ENCODE results near the gene TTC13. TPM values are rescaled to one million over a fixed set of nuclear protein-coding genes. Genes with fewer than 3 reads are reported as not detected.

The TTC13 gene
- total and polyA plus RNA-seq, 4 experiments from 2014 or later, result 11.7 to 54.5 (median 28.6) TPM

DNA sequence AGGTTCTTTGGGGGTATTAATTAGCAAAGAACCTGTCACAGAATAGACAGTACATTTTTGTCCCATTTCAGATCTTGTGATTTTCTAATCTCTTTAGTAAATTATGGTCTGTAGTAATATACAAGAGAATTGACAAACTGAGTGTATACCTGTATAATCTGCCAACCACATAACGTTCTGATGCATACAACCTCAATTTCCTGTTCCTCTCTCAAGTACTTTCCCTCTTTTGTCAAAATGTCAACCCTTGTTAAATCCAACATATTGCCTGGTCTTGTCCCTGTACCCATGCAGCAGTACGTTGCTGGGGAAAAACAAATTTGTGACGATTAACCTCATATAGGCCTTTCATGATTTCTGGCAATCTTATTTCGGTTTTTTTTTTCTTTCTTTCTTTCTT is 1.3 kb upstream of the TTC13 start:
- POLR2A ChIA-PET (ENCODE audit: partially characterized antibody), result interaction anchor here (0.7 to 3.1 kb wide), 5 partner anchors 11 to 442 kb away, joined by 3 to 15 read pairs (median 4); no protein-coding TSS in a partner anchor
- Mint-ChIP-seq H3K36me3 (peaks cover 7 to 32% of the 10 kb centered on the region in 2 donors), H3K4me3 (peak overlapping the region in 6 of 8 donors; percentile 93 to 98 (median 97)), H3K9me3 (no peaks in the 10 kb centered on the region), H3K27me3 (no peaks in the 10 kb centered on the region), H3K27ac (peak overlapping the region in 3 of 7 donors; percentile 90 to 97 (median 96)), H3K4me1 (peaks cover 24 to 34% (median 32%) of the 10 kb centered on the region in 4 donors)
- no peaks in the 10 kb centered on the region for H3K27me3 ChIP-seq (ENCODE audit: insufficient read depth, low read length)
- peak overlapping the region in 1 of 2 donors; percentile 86 for H3K4me3 ChIP-seq (ENCODE audit: low read length in 2 of 2)
- peak overlapping the region; percentile 69 for H3K27ac ChIP-seq (ENCODE audit: low read depth, low read length)
- no peaks in the 10 kb centered on the region for H3K9me3 ChIP-seq (ENCODE audit: control insufficient read depth in 1 of 2, low read length in 2 of 2)
- CTCF ChIA-PET (ENCODE audit: partially characterized antibody), result interaction anchor here (1.1 to 2.0 kb wide), 9 partner anchors 9 to 229 kb away, joined by 3 to 19 read pairs (median 8); no protein-coding TSS in a partner anchor
- intact Hi-C loops (cut with micrococcal nuclease), result loop anchor here (1.0 to 5.0 kb wide), 7 partner anchors 43 to 442 kb away; partner anchors contain the start of genes COG2, EGLN1 and SPRTN
- peak in 4 of 5 donors; percentile 21 to 34 (median 28) for DNase-seq
- H3K4me1 ChIP-seq (ENCODE audit: insufficient read depth, low read length), result peaks cover 47% of the 10 kb centered on the region
- H3K36me3 ChIP-seq (ENCODE audit: insufficient read depth, low read length), result peaks cover 7% of the 10 kb centered on the region

DNA sequence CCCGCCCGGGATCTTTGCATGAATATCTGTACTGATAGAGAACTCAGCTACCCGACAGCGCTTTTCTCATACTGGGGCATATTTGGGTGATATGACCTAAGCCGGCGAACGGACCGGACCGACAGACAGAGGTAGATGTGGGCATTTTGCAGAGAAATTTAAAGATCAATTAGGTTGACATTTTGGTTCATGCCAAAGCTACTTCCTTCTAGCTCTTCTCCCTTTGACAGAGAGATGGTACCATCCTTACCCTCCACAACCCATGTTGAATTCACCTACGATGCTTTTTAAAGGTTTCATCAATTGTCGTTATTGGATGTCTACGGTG is 692 bp upstream of the TTC13 start:
- Histone ChIP-seq H3K4me1 (ENCODE audit: insufficient read depth, low read length) (peaks cover 53% of the 10 kb centered on the region), H3K27ac (ENCODE audit: low read depth, low read length) (peak overlapping the region; percentile 69), H3K27me3 (ENCODE audit: insufficient read depth, low read length) (no peaks in the 10 kb centered on the region), H3K4me3 (ENCODE audit: low read length in 2 of 2) (peak overlapping the region; percentile 48 to 86), H3K9me3 (ENCODE audit: control insufficient read depth in 1 of 2, low read length in 2 of 2) (no peaks in the 10 kb centered on the region), H3K36me3 (ENCODE audit: insufficient read depth, low read length) (peaks cover 7% of the 10 kb centered on the region)
- intact Hi-C loops (cut with micrococcal nuclease), result loop anchor here (1.0 to 5.0 kb wide), 7 partner anchors 42 to 443 kb away; partner anchors contain the start of genes COG2, EGLN1 and SPRTN
- H3K36me3 Mint-ChIP-seq, result peaks cover 7 to 32% of the 10 kb centered on the region in 2 donors
- no peaks in the 10 kb centered on the region for H3K9me3 Mint-ChIP-seq
- peaks cover 28 to 38% (median 34%) of the 10 kb centered on the region in 4 donors for H3K4me1 Mint-ChIP-seq
- ChIA-PET CTCF (ENCODE audit: partially characterized antibody) (interaction anchor here (0.8 to 2.1 kb wide), 14 partner anchors 9 to 338 kb away, joined by 3 to 19 read pairs (median 6); partner anchors contain the start of gene COG2), POLR2A (ENCODE audit: partially characterized antibody) (interaction anchor here (0.6 to 3.1 kb wide), 10 partner anchors 10 to 442 kb away, joined by 3 to 15 read pairs (median 4); partner anchors contain the start of genes COG2, FAM89A and GNPAT)
- H3K27ac Mint-ChIP-seq, result peak overlapping the region in 3 of 7 donors; percentile 90 to 97 (median 96)
- no peaks in the 10 kb centered on the region for H3K27me3 Mint-ChIP-seq
- DNase-seq, result no peak
- H3K4me3 Mint-ChIP-seq, result peak overlapping the region in 6 of 8 donors; percentile 93 to 98 (median 97)

DNA sequence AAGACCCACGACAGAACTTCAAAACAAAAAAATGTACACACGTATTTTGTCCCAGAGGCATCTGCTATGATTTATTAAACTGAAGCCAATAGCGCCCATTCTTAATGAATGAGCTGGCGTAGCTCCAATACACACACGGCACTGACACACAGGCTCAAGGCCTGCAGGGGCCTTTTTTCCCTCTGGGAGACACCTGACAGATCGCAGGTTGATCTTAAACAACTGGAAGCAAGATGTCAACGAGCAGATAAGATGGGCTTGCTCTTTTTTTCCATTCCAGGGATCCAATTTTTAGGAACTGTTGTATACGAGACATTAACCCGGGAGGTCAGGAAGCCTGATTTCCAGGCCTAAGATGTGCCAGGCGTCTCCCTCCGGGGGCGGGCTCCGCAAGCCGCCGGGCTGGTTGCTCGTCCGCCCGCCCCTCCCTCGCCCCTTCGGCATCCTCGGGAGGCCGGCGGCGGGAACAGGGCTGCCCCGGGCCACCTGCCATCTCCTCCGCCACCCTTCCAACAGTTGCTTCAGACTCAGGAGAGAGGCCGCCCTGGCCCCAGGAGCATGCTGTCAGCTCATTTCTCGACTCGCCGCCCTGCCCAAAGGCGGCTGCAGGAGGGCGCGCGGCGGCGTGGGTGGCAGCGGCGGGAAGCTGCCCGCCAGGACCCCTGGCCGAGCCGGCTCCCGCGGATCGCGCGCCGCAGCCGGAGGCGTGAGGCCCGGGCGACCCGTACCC is 735 bp downstream of the TTC13 start:
- peaks cover 7 to 29% of the 10 kb centered on the region in 2 donors for H3K36me3 Mint-ChIP-seq
- intact Hi-C loops (cut with micrococcal nuclease), result loop anchor here (1.0 to 5.0 kb wide), 8 partner anchors 41 to 550 kb away; partner anchors contain the start of genes EGLN1, FAM89A, GNPAT and SPRTN
- peak overlapping the region; percentile 66 to 86 for H3K4me3 ChIP-seq (ENCODE audit: low read length in 2 of 2)
- H3K36me3 ChIP-seq (ENCODE audit: insufficient read depth, low read length), result peaks cover 7% of the 10 kb centered on the region
- H3K27me3 ChIP-seq (ENCODE audit: insufficient read depth, low read length), result no peaks in the 10 kb centered on the region
- H3K27me3 Mint-ChIP-seq, result no peaks in the 10 kb centered on the region
- ChIA-PET CTCF (ENCODE audit: partially characterized antibody) (interaction anchor here (0.6 to 2.1 kb wide), 12 partner anchors 45 to 335 kb away, joined by 4 to 19 read pairs (median 6); partner anchors contain the start of gene COG2), POLR2A (ENCODE audit: partially characterized antibody) (interaction anchor here (1.0 to 3.1 kb wide), 10 partner anchors 9 to 360 kb away, joined by 3 to 15 read pairs (median 4); partner anchors contain the start of genes COG2, EXOC8, FAM89A and SPRTN)
- DNase-seq, result peak in 2 of 5 donors; percentile 24 to 58
- H3K27ac Mint-ChIP-seq, result peak overlapping the region; percentile 92 to 100 (median 97)
- peak overlapping the region; percentile 91 to 100 (median 96) for H3K4me3 Mint-ChIP-seq
- peaks cover 67% of the 10 kb centered on the region for H3K4me1 ChIP-seq (ENCODE audit: insufficient read depth, low read length)
- no peaks in the 10 kb centered on the region for H3K9me3 ChIP-seq (ENCODE audit: control insufficient read depth in 1 of 2, low read length in 2 of 2)
- H3K27ac ChIP-seq (ENCODE audit: low read depth, low read length), result peak overlapping the region; percentile 69
- no peaks in the 10 kb centered on the region for H3K9me3 Mint-ChIP-seq
- peaks cover 42 to 47% (median 43%) of the 10 kb centered on the region in 4 donors for H3K4me1 Mint-ChIP-seq

DNA sequence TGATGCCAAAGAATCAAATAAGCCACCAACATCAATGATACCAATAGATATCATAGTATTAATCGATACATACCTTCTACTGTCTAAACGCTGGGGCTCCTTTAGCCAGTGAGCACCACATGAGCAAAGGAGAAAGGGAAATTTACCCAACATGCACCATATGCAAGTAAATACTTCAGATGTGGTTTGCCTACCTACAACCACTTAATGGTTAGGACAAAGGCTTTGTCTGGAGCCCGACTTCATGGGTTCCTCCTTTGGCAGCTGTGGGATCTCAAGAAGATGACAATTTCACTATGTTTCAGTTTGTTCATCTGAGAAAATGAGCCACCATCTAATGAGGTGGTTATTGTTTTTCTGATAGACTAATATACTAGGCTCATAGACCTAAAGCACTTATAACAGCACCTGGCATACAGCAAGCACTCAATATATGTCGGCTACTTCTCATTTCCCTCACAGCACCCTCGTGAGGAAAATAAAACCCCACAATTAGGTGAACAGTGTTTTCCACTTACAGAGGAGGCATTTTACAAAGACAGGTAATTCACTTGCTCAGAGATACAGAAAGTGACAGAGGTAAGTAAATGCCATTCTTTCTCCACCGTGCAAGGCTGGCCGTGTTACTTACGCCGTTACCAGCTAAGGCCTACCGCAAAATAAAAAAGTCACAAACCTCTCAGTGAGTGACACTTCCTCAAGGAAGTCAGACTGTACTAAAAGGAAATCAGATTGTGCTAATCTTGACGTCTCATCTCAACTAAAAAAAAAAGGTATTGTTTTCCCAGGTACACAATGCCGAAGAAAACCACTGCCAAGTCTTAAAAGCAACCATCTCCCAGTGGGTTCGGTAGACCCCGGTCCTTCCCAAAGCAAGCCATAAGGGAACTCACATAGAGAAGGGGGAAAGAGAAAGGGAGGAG is 1.6 kb downstream of the TTC13 start:
- peak; percentile 65 to 77 (median 75) for DNase-seq
- Mint-ChIP-seq H3K4me3 (peak overlapping the region; percentile 91 to 100 (median 96)), H3K4me1 (peaks cover 51 to 55% (median 51%) of the 10 kb centered on the region in 4 donors), H3K27ac (peak overlapping the region; percentile 92 to 100 (median 97)), H3K36me3 (peaks cover 7 to 30% of the 10 kb centered on the region in 2 donors), H3K27me3 (no peaks in the 10 kb centered on the region), H3K9me3 (no peaks in the 10 kb centered on the region)
- peak overlapping the region; percentile 69 for H3K27ac ChIP-seq (ENCODE audit: low read depth, low read length)
- POLR2A ChIA-PET (ENCODE audit: partially characterized antibody), result interaction anchor here (1.0 to 3.1 kb wide), 6 partner anchors 8 to 361 kb away, joined by 3 to 15 read pairs (median 4); partner anchors contain the start of genes EXOC8 and SPRTN
- CTCF ChIA-PET (ENCODE audit: partially characterized antibody), result interaction anchor here (1.1 to 1.4 kb wide), 2 partner anchors 61 to 334 kb away, joined by 4 to 5 read pairs; partner anchors contain the start of gene COG2
- peak overlapping the region; percentile 66 to 86 for H3K4me3 ChIP-seq (ENCODE audit: low read length in 2 of 2)
- H3K27me3 ChIP-seq (ENCODE audit: insufficient read depth, low read length), result no peaks in the 10 kb centered on the region
- H3K9me3 ChIP-seq (ENCODE audit: control insufficient read depth in 1 of 2, low read length in 2 of 2), result no peaks in the 10 kb centered on the region
- intact Hi-C loops (cut with micrococcal nuclease), result loop anchor here (5.0 kb wide), 2 partner anchors 40 to 445 kb away; partner anchors contain the start of gene EGLN1
- H3K4me1 ChIP-seq (ENCODE audit: insufficient read depth, low read length), result peaks cover 76% of the 10 kb centered on the region
- H3K36me3 ChIP-seq (ENCODE audit: insufficient read depth, low read length), result peaks cover 7% of the 10 kb centered on the region

DNA sequence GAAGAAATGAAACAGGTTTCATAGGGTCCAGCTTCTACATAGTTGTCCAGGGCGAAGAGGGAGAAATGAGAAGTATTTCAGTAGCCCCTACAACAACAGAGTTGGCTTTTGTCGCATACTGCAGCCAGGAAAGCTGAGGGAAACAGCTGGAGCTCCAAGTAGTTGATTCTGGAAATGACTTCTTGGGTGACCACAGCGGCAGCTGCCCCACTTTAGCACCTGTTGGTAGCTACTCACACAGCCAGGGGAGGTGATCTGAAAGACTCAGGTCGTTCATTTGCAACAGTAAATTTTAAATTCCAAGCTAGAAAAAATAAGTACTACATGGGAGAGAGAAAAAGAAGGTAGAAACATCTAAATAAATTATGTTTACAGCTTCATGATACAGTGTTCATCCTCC is 2.3 kb downstream of the TTC13 start:
- Mint-ChIP-seq H3K36me3 (peaks cover 7 to 30% of the 10 kb centered on the region in 2 donors), H3K4me3 (peak overlapping the region in 7 of 8 donors; percentile 91 to 100 (median 99)), H3K27ac (peak overlapping the region in 6 of 7 donors; percentile 92 to 100 (median 97)), H3K4me1 (peaks cover 57 to 63% (median 58%) of the 10 kb centered on the region in 4 donors), H3K27me3 (no peaks in the 10 kb centered on the region), H3K9me3 (no peaks in the 10 kb centered on the region)
- intact Hi-C loops (cut with micrococcal nuclease), result loop anchor here (5.0 kb wide), 2 partner anchors 39 to 446 kb away; partner anchors contain the start of gene EGLN1
- POLR2A ChIA-PET (ENCODE audit: partially characterized antibody), result interaction anchor here (1.2 to 1.4 kb wide), 2 partner anchors 18 to 54 kb away, joined by 3 to 4 read pairs; no protein-coding TSS in a partner anchor
- peaks cover 7% of the 10 kb centered on the region for H3K36me3 ChIP-seq (ENCODE audit: insufficient read depth, low read length)
- H3K4me3 ChIP-seq (ENCODE audit: low read length in 2 of 2), result no peak overlapping the region
- H3K27ac ChIP-seq (ENCODE audit: low read depth, low read length), result no peak overlapping the region
- CTCF ChIA-PET (ENCODE audit: partially characterized antibody), result interaction anchor here (1.1 to 1.5 kb wide), 2 partner anchors 56 to 60 kb away, joined by 4 to 6 read pairs; no protein-coding TSS in a partner anchor
- no peak for DNase-seq
- H3K9me3 ChIP-seq (ENCODE audit: control insufficient read depth in 1 of 2, low read length in 2 of 2), result no peaks in the 10 kb centered on the region
- H3K27me3 ChIP-seq (ENCODE audit: insufficient read depth, low read length), result no peaks in the 10 kb centered on the region
- peaks cover 80% of the 10 kb centered on the region for H3K4me1 ChIP-seq (ENCODE audit: insufficient read depth, low read length)

DNA sequence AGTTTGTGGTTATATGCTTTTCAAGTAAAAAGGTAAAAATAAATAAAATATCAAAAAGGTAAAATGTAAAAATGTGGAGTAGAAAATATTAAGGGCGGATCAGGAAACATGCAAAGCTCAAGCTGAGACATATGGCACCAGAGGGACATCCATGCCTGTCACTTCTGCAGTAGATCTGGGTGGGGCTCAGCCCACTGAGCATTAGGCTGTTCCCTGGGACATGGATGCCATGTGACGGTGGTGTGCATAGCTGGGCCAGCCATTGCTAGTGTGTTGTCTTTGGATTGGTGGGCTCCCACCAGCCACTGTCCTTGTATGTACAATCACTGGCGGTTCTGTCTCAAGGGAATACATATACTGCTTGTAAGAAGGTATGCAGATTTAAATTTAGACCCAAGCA is 3.0 kb downstream of the TTC13 start:
- H3K27ac Mint-ChIP-seq, result peak overlapping the region in 4 of 7 donors; percentile 0 to 52 (median 20)
- peaks cover 7 to 30% of the 10 kb centered on the region in 2 donors for H3K36me3 Mint-ChIP-seq
- H3K27ac ChIP-seq (ENCODE audit: low read depth, low read length), result no peak overlapping the region

More for the DNA sequence above, 3.0 kb downstream of the TTC13 start:
- intact Hi-C loops (cut with micrococcal nuclease), result loop anchor here (5.0 kb wide), 2 partner anchors 38 to 447 kb away; partner anchors contain the start of gene EGLN1
- Mint-ChIP-seq H3K9me3 (no peaks in the 10 kb centered on the region), H3K4me3 (peak overlapping the region in 1 of 8 donors; percentile 31), H3K4me1 (peaks cover 59 to 66% (median 60%) of the 10 kb centered on the region in 4 donors), H3K27me3 (no peaks in the 10 kb centered on the region)
- ChIA-PET CTCF (ENCODE audit: partially characterized antibody) (interaction anchor here (0.6 to 1.5 kb wide), 2 partner anchors 25 to 55 kb away, joined by 3 to 6 read pairs; no protein-coding TSS in a partner anchor), POLR2A (ENCODE audit: partially characterized antibody) (interaction anchor here (1.4 kb wide), 1 partner anchor 53 kb away, joined by 3 read pairs; no protein-coding TSS in a partner anchor)
- H3K9me3 ChIP-seq (ENCODE audit: control insufficient read depth in 1 of 2, low read length in 2 of 2), result no peaks in the 10 kb centered on the region
- H3K4me3 ChIP-seq (ENCODE audit: low read length in 2 of 2), result no peak overlapping the region
- peaks cover 76% of the 10 kb centered on the region for H3K4me1 ChIP-seq (ENCODE audit: insufficient read depth, low read length)
- H3K36me3 ChIP-seq (ENCODE audit: insufficient read depth, low read length), result peaks cover 7% of the 10 kb centered on the region
- DNase-seq, result no peak
- no peaks in the 10 kb centered on the region for H3K27me3 ChIP-seq (ENCODE audit: insufficient read depth, low read length)

Measured in CD4-positive, alpha-beta memory T cell (primary cell).